Panc1 (cell line): ENCODE data around the gene LMNA.

ENCODE experiments used
- POLR2AphosphoS5 ChIP-seq: IDR thresholded peaks from 2 replicates; pipeline ENCODE4 v1.6.1; 2012; ENCODE audit warnings: mild to moderate bottlenecking, low read depth, low read length, moderate library complexity
- TF ChIP-seq, protein P1 (sequence below): fragments of 450-650 bp; IDR thresholded peaks from 2 replicates; pipeline ENCODE4 v1.5.1; 2017; ENCODE audit warnings: mild to moderate bottlenecking

DNA sequence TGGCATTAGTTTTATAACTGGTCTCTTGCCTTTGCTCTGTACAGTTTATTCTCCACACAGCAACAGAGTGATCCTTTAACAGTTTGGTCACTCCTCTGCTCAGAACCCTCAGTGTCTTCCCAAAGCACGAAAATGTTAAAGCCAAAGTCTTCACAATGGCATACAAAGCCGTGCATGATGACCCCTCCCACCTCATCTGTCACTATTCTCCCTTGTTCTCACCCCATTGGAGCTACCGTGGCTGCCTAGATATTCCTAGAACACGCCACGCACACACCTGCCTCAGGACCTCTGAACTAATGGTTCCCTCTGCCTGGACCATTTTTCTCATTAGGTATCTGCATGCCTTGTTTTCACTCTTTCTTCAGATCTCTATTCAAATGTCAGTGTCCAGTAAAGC, 30.2 kb downstream of the LMNA start:
- TF ChIP-seq, protein P1, sequence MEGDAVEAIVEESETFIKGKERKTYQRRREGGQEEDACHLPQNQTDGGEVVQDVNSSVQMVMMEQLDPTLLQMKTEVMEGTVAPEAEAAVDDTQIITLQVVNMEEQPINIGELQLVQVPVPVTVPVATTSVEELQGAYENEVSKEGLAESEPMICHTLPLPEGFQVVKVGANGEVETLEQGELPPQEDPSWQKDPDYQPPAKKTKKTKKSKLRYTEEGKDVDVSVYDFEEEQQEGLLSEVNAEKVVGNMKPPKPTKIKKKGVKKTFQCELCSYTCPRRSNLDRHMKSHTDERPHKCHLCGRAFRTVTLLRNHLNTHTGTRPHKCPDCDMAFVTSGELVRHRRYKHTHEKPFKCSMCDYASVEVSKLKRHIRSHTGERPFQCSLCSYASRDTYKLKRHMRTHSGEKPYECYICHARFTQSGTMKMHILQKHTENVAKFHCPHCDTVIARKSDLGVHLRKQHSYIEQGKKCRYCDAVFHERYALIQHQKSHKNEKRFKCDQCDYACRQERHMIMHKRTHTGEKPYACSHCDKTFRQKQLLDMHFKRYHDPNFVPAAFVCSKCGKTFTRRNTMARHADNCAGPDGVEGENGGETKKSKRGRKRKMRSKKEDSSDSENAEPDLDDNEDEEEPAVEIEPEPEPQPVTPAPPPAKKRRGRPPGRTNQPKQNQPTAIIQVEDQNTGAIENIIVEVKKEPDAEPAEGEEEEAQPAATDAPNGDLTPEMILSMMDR: no peak
- TF ChIP-seq POLR2AphosphoS5: 0 out of 2 replicates have a peak, but pooled peaks have one; percentile 18
